DMS 273 treated with DMSO at 0.1 percent for 48 hours (cell line): ENCODE measurements around the gene GDPD2.
"Not testable (repeated sequence)": the region's sequence is repeated elsewhere in the genome, so short reads cannot be mapped to it uniquely, and the experiment has no call there.

Experiments
- DNase-seq: peaks from one replicate; lab custom pipeline; 2025; lab: John Stamatoyannopoulos, UW

Gene GDPD2, protein sequence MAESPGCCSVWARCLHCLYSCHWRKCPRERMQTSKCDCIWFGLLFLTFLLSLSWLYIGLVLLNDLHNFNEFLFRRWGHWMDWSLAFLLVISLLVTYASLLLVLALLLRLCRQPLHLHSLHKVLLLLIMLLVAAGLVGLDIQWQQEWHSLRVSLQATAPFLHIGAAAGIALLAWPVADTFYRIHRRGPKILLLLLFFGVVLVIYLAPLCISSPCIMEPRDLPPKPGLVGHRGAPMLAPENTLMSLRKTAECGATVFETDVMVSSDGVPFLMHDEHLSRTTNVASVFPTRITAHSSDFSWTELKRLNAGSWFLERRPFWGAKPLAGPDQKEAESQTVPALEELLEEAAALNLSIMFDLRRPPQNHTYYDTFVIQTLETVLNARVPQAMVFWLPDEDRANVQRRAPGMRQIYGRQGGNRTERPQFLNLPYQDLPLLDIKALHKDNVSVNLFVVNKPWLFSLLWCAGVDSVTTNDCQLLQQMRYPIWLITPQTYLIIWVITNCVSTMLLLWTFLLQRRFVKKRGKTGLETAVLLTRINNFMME

GRCh38 chrX:70422851-70423341, at the start of gene GDPD2:
Gene GDPD2 (plus strand): TSS chrX:70423314. CDS start chrX:70424985, 1,671 bp downstream.
- no peak for DNase-seq

GRCh38 chrX:70386235-70386634, 36.9 kb upstream of the GDPD2 start:
- no peak for DNase-seq

- DNase-seq: no peak
These were observed 24.2 kb upstream of the GDPD2 start for GRCh38 chrX:70398899-70399298.

GRCh38 chrX:70400181-70400580, 22.9 kb upstream of the GDPD2 start:
- DNase-seq: not testable (repeated sequence)

DNA sequence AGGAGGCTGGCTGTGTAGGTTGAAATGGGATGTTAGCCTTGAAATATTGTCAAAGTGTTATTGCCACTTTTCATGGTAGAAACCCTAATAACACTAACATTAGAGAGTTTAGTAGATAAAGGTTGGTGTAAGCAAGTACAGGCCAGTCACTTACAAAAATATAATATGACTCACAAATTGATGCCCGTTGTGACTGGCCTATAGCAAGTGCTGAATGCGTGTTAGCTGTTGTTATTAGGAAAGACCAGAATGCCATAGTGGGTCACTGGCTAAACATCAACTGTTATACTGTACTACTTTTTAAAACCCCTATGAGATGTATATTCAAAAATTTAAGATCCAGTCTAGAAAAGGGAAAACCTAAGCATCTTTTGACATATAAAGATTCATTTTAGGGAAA, 20.4 kb upstream of the GDPD2 start:
- no peak for DNase-seq

- no peak for DNase-seq
These were observed 18.1 kb upstream of the GDPD2 start for GRCh38 chrX:70405003-70405402.

DNA sequence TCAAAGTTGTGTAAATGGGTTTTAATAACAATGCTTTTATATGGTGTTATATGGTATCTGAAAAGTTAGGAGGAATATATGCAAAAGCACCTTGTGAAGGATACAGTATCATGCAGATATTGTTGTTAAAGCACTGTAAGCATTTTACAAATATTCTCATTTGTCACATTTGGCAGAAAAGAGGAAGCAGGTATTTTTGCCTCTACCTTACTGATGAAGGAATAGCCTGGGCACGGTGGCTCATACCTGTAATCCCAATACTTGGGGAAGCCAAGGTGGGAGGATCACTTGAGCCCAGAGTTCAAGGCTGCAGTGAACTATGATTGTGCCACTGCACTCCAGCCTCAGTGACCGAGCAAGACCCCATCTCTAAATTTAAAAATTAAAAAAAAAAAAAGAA, 12.2 kb upstream of the GDPD2 start:
- DNase-seq: no peak

DNA sequence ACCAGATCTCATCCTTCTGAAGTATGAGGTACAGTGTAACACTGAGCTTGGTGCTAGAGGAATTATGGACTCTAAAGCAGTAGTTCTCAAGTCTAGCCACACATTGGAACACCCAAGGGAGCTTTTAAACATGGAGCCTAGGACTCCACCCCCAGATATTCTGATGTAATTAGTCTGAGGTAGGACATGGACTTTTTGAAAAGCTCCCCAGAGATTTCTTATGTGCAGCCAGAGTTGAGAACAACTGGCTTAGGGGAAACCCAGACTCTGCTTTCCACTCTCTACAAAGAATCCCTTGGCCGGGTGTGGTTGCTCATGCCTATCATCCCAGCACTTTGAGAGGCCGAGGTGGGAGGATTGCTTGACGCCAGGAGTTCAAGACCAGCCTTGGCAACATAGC, 11.6 kb upstream of the GDPD2 start:
- no peak for DNase-seq

DNA sequence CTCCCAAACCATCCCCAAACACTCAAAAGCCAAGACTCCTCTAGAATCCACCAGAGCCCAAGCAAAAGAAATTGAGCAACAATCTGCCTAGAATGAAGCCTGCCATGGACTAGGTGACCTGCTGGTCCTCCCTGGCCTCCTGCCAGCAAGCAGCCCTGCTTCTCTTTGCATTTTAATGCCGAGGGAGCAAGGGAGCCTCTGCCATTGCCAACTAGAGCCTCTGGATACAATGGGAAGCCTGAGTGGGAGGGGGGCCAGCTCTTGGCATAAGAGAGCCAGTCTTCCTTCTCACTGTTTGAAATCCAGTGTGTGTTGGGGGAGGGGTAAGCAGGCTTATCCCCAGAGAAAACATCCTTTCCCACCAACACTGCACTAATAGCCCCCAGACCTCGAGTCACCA, 1.5 kb upstream of the GDPD2 start:
- DNase-seq: no peak

DNA sequence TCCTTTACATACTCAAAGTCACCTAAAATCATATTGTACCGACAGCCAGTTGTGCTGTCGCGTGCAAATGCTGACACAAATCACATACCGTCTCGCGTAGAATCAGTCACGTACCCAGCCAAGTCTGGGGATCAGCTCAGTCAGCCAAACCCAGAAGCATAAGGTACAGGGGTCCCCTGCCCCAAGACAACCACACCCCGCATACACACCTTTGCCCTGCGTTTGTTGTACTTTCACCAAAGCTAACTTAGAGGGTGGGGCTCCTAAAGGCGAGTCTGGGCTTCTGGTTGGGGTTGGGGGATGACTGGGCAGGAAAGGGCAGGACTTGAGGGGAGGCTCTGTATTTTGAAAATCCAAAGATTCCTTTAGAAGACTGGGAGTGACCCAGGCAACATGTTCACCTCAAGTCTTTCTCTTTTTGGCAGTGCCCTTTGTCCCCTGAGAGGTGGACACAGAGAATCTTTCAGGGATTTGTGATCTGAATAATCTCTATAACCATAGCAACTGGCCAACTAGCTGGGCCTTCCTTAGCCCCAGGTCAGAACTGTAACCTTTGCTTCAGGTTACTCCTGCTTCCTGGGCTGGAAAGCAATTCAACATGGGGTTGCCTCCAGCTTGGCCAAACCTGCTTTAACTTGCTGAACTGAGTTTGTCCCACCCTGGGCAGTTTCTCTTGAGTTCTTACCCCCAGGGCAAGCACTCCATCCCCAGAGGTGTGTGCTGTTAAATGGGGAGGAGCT, 992 bp downstream of the GDPD2 start:
- DNase-seq: no peak

DNA sequence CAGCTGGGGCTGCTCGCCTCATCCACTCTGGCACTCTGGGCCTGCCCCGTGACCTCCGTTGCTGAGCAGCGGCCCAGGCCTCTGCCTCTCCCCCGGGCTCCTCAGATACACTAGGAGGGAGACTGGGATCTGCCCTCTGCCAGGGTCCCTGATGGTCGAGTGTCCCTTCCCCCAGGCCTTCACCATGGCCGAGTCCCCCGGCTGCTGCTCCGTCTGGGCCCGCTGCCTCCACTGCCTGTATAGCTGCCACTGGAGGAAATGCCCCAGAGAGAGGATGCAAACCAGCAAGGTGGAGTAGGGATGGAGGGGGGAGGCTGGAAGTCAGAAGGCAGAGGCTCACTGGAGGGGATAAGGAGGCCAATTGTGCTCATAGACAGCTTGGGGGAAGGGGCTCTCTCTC, 1.7 kb downstream of the GDPD2 start:
- DNase-seq: no peak

- no peak for DNase-seq
These were observed 3.5 kb downstream of the GDPD2 start for GRCh38 chrX:70426286-70427278.

DNA sequence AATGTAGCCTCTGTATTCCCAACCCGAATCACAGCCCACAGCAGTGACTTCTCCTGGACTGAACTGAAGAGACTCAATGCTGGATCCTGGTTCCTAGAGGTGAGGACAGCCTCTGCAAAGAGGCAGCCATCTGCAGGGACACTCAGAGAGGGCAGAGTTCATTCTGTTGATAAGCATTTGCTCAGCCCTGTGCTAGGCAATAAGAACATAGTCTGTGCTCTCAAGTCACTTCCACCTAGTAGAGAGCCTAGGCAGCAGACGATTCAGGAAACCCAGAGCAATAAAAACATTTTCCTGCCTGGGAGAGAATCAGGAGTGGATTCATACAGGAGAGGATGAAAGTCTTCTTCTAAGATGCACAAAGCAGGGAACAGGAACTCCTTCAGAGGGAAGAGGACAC, 4.3 kb downstream of the GDPD2 start:
- DNase-seq: no peak

GRCh38 chrX:70429759-70430158, 6.6 kb downstream of the GDPD2 start:
- no peak for DNase-seq

DNA sequence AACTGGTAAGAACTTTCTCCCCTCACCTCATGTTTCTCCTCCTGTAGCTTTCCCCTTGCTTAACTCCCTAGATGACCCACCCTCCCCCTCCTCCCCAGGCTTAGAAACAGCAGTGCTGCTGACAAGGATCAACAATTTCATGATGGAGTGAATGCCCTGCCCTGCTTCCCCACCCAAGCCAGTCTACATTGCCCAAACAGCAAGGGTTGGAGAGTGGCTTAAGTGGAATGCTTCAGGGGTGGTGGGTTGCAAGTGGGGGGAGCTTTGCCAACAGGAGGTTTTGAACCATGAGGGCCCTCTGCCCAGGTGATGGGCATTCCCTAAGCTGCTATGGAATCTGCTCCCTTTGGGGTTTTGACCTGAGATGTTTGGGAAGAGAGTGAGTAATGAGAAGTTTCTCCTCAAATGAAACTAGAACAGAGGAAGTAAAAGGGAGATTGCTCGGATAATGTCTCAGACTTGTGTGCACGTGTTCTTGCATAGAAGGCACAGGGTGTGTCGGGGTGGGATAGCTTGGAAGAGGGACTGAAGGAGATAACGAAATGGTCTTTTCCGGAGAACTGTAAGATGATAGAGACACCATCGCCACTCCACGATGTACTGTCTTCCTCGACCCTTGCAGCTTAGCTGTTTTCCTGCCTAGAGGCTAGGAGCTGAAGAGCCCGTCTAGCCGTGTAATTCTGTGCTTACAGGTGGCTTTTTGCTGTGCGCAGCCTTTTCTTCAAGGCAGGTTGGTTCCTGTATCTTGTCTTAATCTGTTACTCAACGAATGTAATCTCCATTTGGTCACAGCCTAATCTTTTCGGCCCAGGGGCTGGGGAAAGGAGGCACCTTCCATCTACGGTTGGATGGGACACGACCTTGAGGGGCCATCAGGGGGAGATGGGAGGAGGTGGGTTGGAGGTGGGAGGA, 10.1 kb downstream of the GDPD2 start:
- DNase-seq: no peak

- DNase-seq: no peak
These were observed 10.8 kb downstream of the GDPD2 start for GRCh38 chrX:70433848-70434351.

- DNase-seq: peak; percentile 52
These were observed 11.3 kb downstream of the GDPD2 start for GRCh38 chrX:70434352-70434866.

DNA sequence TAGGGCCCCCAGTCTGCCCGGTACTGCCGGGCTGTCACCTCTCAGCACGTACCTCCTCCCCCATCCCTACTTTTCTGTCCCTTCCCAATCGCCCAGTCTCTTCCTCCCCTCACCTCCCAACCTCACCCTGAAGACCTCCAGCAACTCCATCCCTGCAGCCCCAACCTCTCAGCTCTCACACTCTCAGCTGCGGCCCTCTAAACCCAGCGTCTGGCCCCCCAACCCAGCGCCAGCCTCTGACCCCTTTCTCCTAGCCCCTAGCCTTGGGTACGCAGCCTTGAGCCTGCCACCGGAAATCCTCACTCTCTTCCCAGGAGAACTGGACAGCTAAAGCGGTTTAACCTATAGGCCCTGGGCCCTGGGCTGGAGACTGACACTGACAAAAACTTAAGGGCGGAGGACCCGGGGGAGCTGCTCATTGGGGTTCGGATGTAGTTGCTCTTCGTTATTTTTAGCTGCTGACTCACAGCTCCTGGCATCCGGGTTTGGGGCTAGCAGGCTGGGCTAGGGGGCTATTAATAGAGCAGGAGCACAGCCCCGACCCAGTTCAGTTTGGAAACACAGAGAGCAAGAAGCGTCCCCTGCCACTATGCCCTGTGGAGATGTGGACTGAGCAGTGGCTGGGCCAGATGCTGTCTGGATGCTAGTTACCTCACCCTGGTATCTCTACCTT, 11.9 kb downstream of the GDPD2 start:
- DNase-seq: no peak

DNA sequence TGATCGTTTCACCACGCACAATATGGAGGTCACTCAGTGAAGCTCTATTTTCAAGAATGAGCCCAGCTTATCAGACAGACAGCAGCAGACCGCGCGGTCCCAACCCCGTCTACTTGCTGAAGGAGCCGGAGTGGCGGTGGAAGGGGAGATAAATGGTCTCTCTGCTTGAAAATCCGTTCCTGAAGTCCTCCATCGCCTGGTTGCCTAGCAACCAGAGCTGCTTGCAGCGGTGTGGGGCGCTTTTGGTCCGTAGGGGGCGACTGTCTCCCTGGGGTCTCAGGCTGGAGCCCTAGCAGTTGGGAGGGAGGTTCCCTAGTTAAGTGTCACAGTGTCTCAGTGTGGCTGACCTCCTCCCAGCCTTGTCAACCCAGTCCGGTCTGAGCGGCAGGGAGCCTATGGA, 13.2 kb downstream of the GDPD2 start:
- DNase-seq: no peak

DNA sequence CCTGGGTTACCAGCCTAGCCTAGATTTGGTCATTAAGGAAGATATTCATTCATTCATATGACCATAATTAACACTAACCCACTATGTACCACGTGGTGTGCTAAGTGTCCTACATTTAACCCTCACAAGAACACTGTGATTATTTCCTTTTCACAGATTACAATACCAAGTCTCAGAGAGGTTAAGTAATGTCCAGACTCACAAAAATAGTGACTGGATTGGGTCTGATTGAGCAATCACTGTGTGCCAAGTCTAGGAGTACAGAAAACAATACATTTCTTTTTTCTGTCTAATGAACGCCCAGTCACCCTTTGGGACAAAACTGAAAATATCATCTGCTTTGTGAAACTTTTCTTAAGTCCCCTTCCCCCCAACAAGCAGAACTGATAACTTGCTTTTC, 13.9 kb downstream of the GDPD2 start:
- DNase-seq: no peak
